ENCODE results near the gene CPEB3.

Gene CPEB3

GRCh38 chr10:92267343-92267742, 23.5 kb downstream of the CPEB3 start:
- H3K4me3 ChIP-seq (ENCODE audit: low read length): no peak overlapping the region
- TF ChIP-seq CTCF (IDR thresholded peaks at IDR 0.05; ENCODE audit: insufficient read depth, low read depth, low read length, missing control alignments): no peak
- no peak for DNase-seq (ENCODE audit: low read depth)

GRCh38 chr10:92265687-92266258, 25.1 kb downstream of the CPEB3 start:
- no peak for TF ChIP-seq CTCF (IDR thresholded peaks at IDR 0.05; ENCODE audit: insufficient read depth, low read depth, low read length, missing control alignments)
- H3K4me3 ChIP-seq (ENCODE audit: low read length): no peak overlapping the region
- DNase-seq (ENCODE audit: low read depth): no peak

GRCh38 chr10:92264249-92264648, 26.6 kb downstream of the CPEB3 start:
- DNase-seq (ENCODE audit: low read depth): peak; percentile 70
- TF ChIP-seq CTCF (IDR thresholded peaks at IDR 0.05; ENCODE audit: insufficient read depth, low read depth, low read length, missing control alignments): no peak
- no peak overlapping the region for H3K4me3 ChIP-seq (ENCODE audit: low read length)

- DNase-seq (ENCODE audit: low read depth): peak; percentile 56
- no peak for TF ChIP-seq CTCF (IDR thresholded peaks at IDR 0.05; ENCODE audit: insufficient read depth, low read depth, low read length, missing control alignments)
- H3K4me3 ChIP-seq (ENCODE audit: low read length): no peak overlapping the region
These were observed 27.5 kb downstream of the CPEB3 start for GRCh38 chr10:92263396-92263795.

GRCh38 chr10:92248566-92248965, 42.3 kb downstream of the CPEB3 start:
- TF ChIP-seq CTCF (IDR thresholded peaks at IDR 0.05; ENCODE audit: insufficient read depth, low read depth, low read length, missing control alignments): no peak
- DNase-seq (ENCODE audit: low read depth): no peak
- no peak overlapping the region for H3K4me3 ChIP-seq (ENCODE audit: low read length)

GRCh38 chr10:92244796-92245195, 46.1 kb downstream of the CPEB3 start:
- H3K4me3 ChIP-seq (ENCODE audit: low read length): no peak overlapping the region
- DNase-seq (ENCODE audit: low read depth): peak; percentile 32
- no peak for TF ChIP-seq CTCF (IDR thresholded peaks at IDR 0.05; ENCODE audit: insufficient read depth, low read depth, low read length, missing control alignments)
